ENCODE results near the gene SPHKAP.
"Not testable (repeated sequence)": the region's sequence is repeated elsewhere in the genome, so short reads cannot be mapped to it uniquely, and the experiment has no call there.

DNA sequence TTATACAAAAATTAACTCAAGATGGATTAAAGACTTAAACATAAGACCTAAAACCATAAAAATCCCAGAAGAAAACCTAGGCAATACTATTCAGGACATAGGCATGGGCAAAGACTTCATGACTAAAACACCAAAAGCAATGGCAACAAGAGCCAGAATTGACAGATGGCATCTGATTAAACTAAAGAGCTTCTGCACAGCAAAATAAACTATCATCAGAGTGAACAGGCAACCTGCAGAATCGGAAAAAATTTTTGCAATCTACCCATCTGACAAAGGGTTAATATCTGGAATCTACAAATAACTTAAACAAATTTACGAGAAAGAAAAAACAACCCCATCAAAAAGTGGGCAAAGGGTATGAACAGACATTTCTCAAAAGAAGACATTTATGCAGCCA lies 37.1 kb upstream of the SPHKAP start:
- TF ChIP-seq FOXA1 (IDR thresholded peaks at IDR 0.05); FOXM1 (IDR thresholded peaks at IDR 0.05; ENCODE audit: borderline replicate concordance); SP1 (IDR thresholded peaks at IDR 0.05); BHLHE40 (IDR thresholded peaks at IDR 0.05; ENCODE audit: borderline replicate concordance); SUZ12 (IDR thresholded peaks at IDR 0.05); FOXK2 (IDR thresholded peaks at IDR 0.05); ARNT (IDR thresholded peaks at IDR 0.05); LEF1 (IDR thresholded peaks at IDR 0.05; ENCODE audit: borderline replicate concordance): not testable (repeated sequence)
